Lung (tissue), 12 donors: ENCODE data around the gene RIMOC1. TPM values are rescaled to one million over a fixed set of nuclear protein-coding genes. Genes with fewer than 3 reads are reported as not detected.
A peak's percentile ranks its signal among the peaks of the same experiment; 100 is the strongest.

Experiments used
- ATAC-seq: fragments of 200-7000 bp; cut with Tn5 transposase; one replicate; pipeline ENCODE4 v1.9.1; 2020; ENCODE audit warnings: moderate number of reproducible peaks; ENCODE audit not compliant: insufficient read depth, low FRiP score
- DNase-seq, 3 donors: peaks; one replicate each; pipeline ENCODE4 v3.0.0-alpha.2; 2013 to 2017
- H3K27ac ChIP-seq, 2 donors: one replicate each; pipeline ENCODE4 v1.5.1; 2013; ENCODE audit warnings: mild to moderate bottlenecking in 2 of 2, moderate library complexity in 2 of 2, control low read depth in 1 of 2, inconsistent platforms in 1 of 2, low read depth in 1 of 2, low read length in 1 of 2
- H3K27me3 ChIP-seq, 3 donors: one replicate each; pipeline ENCODE4 v1.5.1; 2013; ENCODE audit warnings: low read length in 2 of 3; ENCODE audit not compliant: control insufficient read depth in 3 of 3, insufficient read depth in 3 of 3
- H3K36me3 ChIP-seq, 4 donors: one replicate each; pipeline ENCODE4 v1.5.1; 2013; ENCODE audit warnings: low read length in 4 of 4, mild to moderate bottlenecking in 1 of 4, moderate library complexity in 1 of 4; ENCODE audit not compliant: control insufficient read depth in 4 of 4, insufficient read depth in 4 of 4
- H3K4me1 ChIP-seq, 5 donors: one replicate each; pipeline ENCODE4 v1.5.1; 2013; ENCODE audit warnings: low read length in 5 of 5, mild to moderate bottlenecking in 2 of 5, moderate library complexity in 1 of 5; ENCODE audit not compliant: control insufficient read depth in 5 of 5, insufficient read depth in 5 of 5
- H3K4me3 ChIP-seq: one replicate; pipeline ENCODE4 v1.5.1; 2013; ENCODE audit warnings: mild to moderate bottlenecking, control low read depth, moderate library complexity
- H3K9ac ChIP-seq, 2 donors: one replicate each; pipeline ENCODE4 v1.5.1; 2013; ENCODE audit warnings: low read length in 2 of 2, control low read depth in 1 of 2; ENCODE audit not compliant: insufficient read depth in 1 of 2
- H3K9me3 ChIP-seq, 4 donors: one replicate each; pipeline ENCODE4 v1.5.1; 2013; ENCODE audit warnings: low read length in 3 of 4, mild to moderate bottlenecking in 1 of 4, moderate library complexity in 1 of 4; ENCODE audit not compliant: control insufficient read depth in 4 of 4, insufficient read depth in 3 of 4
- WGBS, 2 donors: extraction: QIAGEN DNeasy Blood & Tissue Kit; methylation state at CpG; one replicate each; pipeline ENCODE4 v1.1.7; 2013; 5-methylcytosine and 5-hydroxymethylcytosine counted together
- polyA plus RNA-seq, 2 donors: library from polyadenylated mRNA; stranded (reverse); fragments of 200-250 nt; gene quantifications; one replicate each; pipeline ENCODE4 v1.2.1, GENCODE V29; 2013
- total RNA-seq, 2 donors: library from RNA; depleted of rRNA in 1 of 2; stranded (reverse); fragments of >200 nt in 1 of 2; gene quantifications; one replicate each; pipeline ENCODE4 v1.2.1, GENCODE V29; 2014 to 2021
- TF ChIP-seq, protein P1 (sequence below): IDR thresholded peaks from 2 replicates; pipeline ENCODE4 v1.5.1; 2012; ENCODE audit warnings: mild to moderate bottlenecking; ENCODE audit errors: control extremely low read depth, extremely low read depth
- donor health status: control.
- donor health status: control.
- donor health status: Bipolar disorder and iron deficiency.
- donor health status: healthy.
- donor health status: DM: yes; HTN: yes; CAD: no.

RIMOC1 gene
- total and polyA plus RNA-seq, 4 donors, result 6.7 to 25.3 (median 17.2) TPM

DNA sequence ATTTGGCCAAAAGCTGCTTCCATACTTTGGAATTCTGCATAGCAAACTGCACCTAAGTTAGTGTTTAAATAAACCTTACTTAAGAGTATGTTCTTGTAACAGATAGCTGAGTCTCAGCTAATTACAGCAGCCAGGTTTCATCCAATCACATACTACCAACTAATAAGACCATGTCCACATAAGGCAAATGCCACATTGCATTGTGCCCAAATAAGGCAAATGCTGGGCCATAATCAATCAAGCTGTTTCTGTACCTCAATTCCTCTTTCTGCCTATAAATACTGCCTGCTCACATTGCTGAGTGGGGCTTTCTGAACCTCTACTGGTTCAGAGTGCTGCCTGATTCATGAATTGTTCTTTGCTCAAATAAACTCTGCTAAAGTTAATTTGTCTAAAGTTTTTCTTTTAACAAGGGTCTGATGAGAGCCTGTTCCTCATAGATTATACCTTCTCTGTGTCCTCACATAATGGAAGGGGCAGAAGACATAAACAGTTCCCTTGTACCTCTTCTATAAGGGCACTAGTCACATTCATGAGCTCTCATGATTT, 29.6 kb upstream of the RIMOC1 start:
- Histone ChIP-seq H3K36me3 (no peaks in the 10 kb centered on the region), H3K27ac (no peak overlapping the region), H3K4me1 (peaks cover 0 to 31% (median 4%) of the 10 kb centered on the region in 5 donors), H3K9me3 (peaks cover 0 to 2% (median 0%) of the 10 kb centered on the region in 4 donors), H3K4me3 (no peak overlapping the region), H3K9ac (no peak overlapping the region), H3K27me3 (no peaks in the 10 kb centered on the region)
- DNase-seq (no peak), ATAC-seq (no peak)
- TF ChIP-seq, protein P1, sequence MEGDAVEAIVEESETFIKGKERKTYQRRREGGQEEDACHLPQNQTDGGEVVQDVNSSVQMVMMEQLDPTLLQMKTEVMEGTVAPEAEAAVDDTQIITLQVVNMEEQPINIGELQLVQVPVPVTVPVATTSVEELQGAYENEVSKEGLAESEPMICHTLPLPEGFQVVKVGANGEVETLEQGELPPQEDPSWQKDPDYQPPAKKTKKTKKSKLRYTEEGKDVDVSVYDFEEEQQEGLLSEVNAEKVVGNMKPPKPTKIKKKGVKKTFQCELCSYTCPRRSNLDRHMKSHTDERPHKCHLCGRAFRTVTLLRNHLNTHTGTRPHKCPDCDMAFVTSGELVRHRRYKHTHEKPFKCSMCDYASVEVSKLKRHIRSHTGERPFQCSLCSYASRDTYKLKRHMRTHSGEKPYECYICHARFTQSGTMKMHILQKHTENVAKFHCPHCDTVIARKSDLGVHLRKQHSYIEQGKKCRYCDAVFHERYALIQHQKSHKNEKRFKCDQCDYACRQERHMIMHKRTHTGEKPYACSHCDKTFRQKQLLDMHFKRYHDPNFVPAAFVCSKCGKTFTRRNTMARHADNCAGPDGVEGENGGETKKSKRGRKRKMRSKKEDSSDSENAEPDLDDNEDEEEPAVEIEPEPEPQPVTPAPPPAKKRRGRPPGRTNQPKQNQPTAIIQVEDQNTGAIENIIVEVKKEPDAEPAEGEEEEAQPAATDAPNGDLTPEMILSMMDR, result no peak

DNA sequence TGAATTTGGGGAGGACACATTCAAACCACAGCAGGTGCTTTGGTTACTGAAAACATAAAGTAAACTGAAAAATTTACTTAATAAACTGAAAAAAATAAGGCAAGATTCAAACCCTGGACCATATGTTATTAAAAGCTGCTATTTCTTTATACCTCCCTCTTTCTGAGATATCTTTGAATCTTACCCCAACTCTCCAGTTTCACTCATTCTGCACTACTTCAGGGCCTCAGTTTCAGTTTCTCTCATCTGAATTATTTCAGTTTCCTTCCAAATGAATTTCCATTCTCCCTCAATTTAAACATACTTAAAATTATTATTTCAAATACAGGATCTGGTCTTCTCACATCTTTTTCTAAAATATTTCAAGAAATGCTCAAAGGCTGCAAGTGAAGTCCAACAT, 29.0 kb upstream of the RIMOC1 start:
- Histone ChIP-seq H3K4me3 (no peak overlapping the region), H3K36me3 (no peaks in the 10 kb centered on the region), H3K9me3 (no peaks in the 10 kb centered on the region), H3K27ac (no peak overlapping the region), H3K9ac (no peak overlapping the region), H3K4me1 (peaks cover 0 to 33% (median 4%) of the 10 kb centered on the region in 5 donors), H3K27me3 (no peaks in the 10 kb centered on the region)
- no peak for ATAC-seq
- no peak for DNase-seq
- TF ChIP-seq, protein P1, result no peak

DNA sequence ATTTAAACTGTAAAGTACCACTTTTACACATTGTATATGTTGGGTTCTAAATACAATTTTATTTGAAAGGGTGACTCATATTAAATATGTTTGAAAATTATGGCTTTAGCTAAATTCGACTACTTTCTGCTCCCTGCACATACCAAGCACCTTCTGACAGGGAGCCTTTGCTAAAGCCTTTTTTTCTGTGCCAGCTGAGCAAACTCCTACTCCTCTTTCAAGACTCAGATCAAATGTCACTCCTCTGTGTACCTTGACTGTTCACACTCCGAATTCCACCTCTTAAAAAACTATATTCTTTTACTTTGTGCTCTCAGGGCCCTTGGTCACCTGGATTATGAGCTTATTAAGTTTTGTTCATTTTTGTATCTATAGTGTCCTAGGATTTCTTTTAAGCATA, 27.5 kb upstream of the RIMOC1 start:
- DNase-seq (peak; percentile 16 to 52 (median 18)), ATAC-seq (no peak)
- no peaks in the 10 kb centered on the region for H3K9me3 ChIP-seq
- no peak overlapping the region for H3K27ac ChIP-seq
- TF ChIP-seq, protein P1, result no peak
- peaks cover 0 to 23% (median 0%) of the 10 kb centered on the region in 5 donors for H3K4me1 ChIP-seq
- H3K36me3 ChIP-seq, result no peaks in the 10 kb centered on the region
- H3K9ac ChIP-seq, result no peak overlapping the region
- H3K4me3 ChIP-seq, result no peak overlapping the region
- no peaks in the 10 kb centered on the region for H3K27me3 ChIP-seq
- 71 to 75% methylated on average over 2 of the region's 2 CpGs for WGBS, 2 donors

DNA sequence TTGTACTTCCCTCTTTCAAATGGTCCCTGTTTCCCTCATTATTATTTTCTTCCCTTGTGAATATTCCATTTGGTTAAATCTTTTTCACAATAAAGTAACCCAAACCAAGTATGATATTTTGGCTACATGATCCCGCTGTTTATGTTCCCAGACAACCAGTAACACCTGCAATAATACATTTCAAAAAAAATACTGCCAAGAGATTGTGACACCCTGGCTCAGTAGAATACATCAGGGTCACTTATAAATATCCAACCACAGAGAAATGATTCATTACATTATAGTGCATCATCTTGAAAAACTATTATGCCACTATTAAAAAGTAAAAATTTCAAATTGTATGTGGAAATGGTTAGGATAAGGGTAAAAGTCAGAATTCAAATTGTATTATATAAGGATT, 26.7 kb upstream of the RIMOC1 start:
- H3K4me1 ChIP-seq, result peaks cover 0 to 22% (median 0%) of the 10 kb centered on the region in 5 donors
- H3K9me3 ChIP-seq, result no peaks in the 10 kb centered on the region
- no peak overlapping the region for H3K9ac ChIP-seq
- no peaks in the 10 kb centered on the region for H3K27me3 ChIP-seq
- no peak for DNase-seq
- no peak overlapping the region for H3K27ac ChIP-seq
- 95 to 100% methylated on average over 1 of the region's 1 CpG for WGBS, 2 donors
- no peaks in the 10 kb centered on the region for H3K36me3 ChIP-seq
- no peak overlapping the region for H3K4me3 ChIP-seq
- ATAC-seq, result no peak
- TF ChIP-seq, protein P1, result no peak
